OCI-LY3 (cell line): ENCODE measurements around the gene MYO15B.

ENCODE experiments used
- EZH2phosphoT487 ChIP-seq: fragments of 200-600 bp; shearing (Covaris generic); IDR thresholded peaks from 2 replicates; pipeline ENCODE4 v1.6.1; 2018; ENCODE audit warnings: antibody characterized with exemption, mixed run types, low read depth
- TF ChIP-seq, protein P1 (sequence below): fragments of 200-600, 300-600 bp; sonication (generic); IDR thresholded peaks from 2 replicates; pipeline ENCODE4 v1.5.1; 2014; ENCODE audit warnings: antibody characterized with exemption, low read length, low read depth

DNA sequence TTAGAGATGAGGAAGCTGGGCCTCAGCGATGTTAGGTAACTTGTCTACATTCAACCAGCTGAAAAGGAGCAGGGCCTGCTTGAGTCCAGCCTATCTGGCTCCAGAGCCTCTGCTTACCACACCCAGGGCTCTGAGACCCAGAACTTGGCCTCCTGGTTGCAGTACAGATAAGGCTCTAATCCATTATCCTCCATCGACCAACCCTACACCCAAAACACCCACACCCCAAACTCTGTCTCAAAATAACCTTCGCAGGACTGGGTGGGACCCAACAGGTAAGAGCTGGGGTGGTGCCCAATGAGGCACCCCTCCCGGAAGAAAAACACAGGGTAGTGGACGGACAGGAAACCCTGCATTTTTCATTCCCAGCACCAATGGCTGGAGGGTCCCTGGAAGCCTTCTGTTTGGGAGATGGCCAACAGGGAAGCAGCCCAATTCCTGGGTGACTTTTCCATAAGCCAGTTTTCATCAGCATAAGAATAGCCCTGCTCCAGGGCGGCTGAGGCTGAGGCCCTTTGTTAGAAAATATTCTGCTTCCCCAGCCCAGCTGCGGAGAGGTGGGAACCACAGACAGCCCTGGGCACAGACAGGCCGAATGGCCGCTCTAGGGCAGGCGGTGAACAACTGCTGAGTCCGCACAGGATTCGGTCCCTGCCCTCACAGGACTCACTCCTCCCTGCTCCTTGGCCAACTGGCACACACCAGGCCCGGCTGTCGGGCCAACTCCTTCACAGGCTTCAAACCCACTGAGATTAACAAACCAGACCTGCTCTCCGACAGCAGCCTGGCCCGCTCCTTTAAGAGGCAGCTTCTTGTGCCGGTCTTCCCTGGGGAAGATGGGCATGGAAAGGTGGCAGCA is 55.4 kb downstream of the MYO15B start:
- TF ChIP-seq, protein P1, sequence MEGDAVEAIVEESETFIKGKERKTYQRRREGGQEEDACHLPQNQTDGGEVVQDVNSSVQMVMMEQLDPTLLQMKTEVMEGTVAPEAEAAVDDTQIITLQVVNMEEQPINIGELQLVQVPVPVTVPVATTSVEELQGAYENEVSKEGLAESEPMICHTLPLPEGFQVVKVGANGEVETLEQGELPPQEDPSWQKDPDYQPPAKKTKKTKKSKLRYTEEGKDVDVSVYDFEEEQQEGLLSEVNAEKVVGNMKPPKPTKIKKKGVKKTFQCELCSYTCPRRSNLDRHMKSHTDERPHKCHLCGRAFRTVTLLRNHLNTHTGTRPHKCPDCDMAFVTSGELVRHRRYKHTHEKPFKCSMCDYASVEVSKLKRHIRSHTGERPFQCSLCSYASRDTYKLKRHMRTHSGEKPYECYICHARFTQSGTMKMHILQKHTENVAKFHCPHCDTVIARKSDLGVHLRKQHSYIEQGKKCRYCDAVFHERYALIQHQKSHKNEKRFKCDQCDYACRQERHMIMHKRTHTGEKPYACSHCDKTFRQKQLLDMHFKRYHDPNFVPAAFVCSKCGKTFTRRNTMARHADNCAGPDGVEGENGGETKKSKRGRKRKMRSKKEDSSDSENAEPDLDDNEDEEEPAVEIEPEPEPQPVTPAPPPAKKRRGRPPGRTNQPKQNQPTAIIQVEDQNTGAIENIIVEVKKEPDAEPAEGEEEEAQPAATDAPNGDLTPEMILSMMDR: no peak
- TF ChIP-seq EZH2phosphoT487: no peak
